SK-N-SH treated with all-trans-retinoic acid at 6 μM for 48 hours (cell line): ENCODE measurements around the gene CD22.

ENCODE experiments used
- PPARA ChIP-seq: fragments of 250-450 bp; sonication (Bioruptor Pico); IDR thresholded peaks from 2 replicates; pipeline ENCODE4 v1.5.0; 2020; ENCODE audit warnings: mild to moderate bottlenecking, borderline replicate concordance
- TCF4 ChIP-seq: fragments of 250-450 bp; sonication (Bioruptor Pico); IDR thresholded peaks from 2 replicates; pipeline ENCODE4 v1.8.0; 2021; ENCODE audit warnings: mild to moderate bottlenecking, moderate library complexity, borderline replicate concordance
- ZC3H10 ChIP-seq: fragments of 250-450 bp; sonication (Bioruptor Pico); IDR thresholded peaks from 2 replicates; pipeline ENCODE4 v1.5.1; 2021; ENCODE audit warnings: mild to moderate bottlenecking, moderate library complexity
- ZNF70 ChIP-seq: fragments of 450-650 bp; formaldehyde crosslinking; IDR thresholded peaks from 2 replicates; pipeline ENCODE4 v1.5.0; 2020; ENCODE audit warnings: mild to moderate bottlenecking, moderate library complexity

GRCh38 chr19:35288906-35289305 lies 40.1 kb upstream of the CD22 start:
- TF ChIP-seq ZNF70 (CRISPR knock-in tag): no peak
- TF ChIP-seq PPARA: no peak
- no peak for TF ChIP-seq TCF4 (CRISPR knock-in tag)
- TF ChIP-seq ZC3H10 (CRISPR knock-in tag): no peak
